WERI-Rb-1 (cell line): ENCODE measurements around the gene TRIM52.

ENCODE experiments used
- DNase-seq: peaks from one replicate; pipeline ENCODE4 v3.0.0-alpha.2; 2020
- H3K27ac ChIP-seq: fragments of 250-450 bp; sonication (Bioruptor Pico); 2 replicates; pipeline ENCODE4 v1.5.1; 2020; ENCODE audit warnings: mild to moderate bottlenecking, moderate library complexity
- H3K27me3 ChIP-seq: fragments of 250-450 bp; sonication (Bioruptor Pico); 2 replicates; pipeline ENCODE4 v1.5.1; 2021; ENCODE audit warnings: mild to moderate bottlenecking, low read depth, moderate library complexity; ENCODE audit not compliant: insufficient read depth, severe bottlenecking
- H3K36me3 ChIP-seq: fragments of 250-450 bp; sonication (Bioruptor Pico); 2 replicates; pipeline ENCODE4 v1.5.1; 2020; ENCODE audit warnings: mild to moderate bottlenecking, moderate library complexity
- H3K4me3 ChIP-seq: 2 replicates; pipeline ENCODE4 v1.5.1; 2011; ENCODE audit warnings: low read depth, mild to moderate bottlenecking, control low read depth, low read length
- H3K9me3 ChIP-seq: fragments of 250-450 bp; sonication (Bioruptor Pico); 2 replicates; pipeline ENCODE4 v1.5.1; 2021; ENCODE audit warnings: mild to moderate bottlenecking, moderate library complexity; ENCODE audit not compliant: severe bottlenecking
- TF ChIP-seq, protein P1 (sequence below): IDR thresholded peaks from 2 replicates; pipeline ENCODE4 v1.5.1; 2011; ENCODE audit warnings: low read depth, mild to moderate bottlenecking, control low read depth, inconsistent platforms, low read length

The TRIM52 gene

GRCh38 chr5:181239062-181239663, 21.8 kb downstream of the TRIM52 start:
- DNase-seq, result no peak
- peaks cover 83% of the 10 kb centered on the region for H3K36me3 ChIP-seq
- TF ChIP-seq, protein P1, sequence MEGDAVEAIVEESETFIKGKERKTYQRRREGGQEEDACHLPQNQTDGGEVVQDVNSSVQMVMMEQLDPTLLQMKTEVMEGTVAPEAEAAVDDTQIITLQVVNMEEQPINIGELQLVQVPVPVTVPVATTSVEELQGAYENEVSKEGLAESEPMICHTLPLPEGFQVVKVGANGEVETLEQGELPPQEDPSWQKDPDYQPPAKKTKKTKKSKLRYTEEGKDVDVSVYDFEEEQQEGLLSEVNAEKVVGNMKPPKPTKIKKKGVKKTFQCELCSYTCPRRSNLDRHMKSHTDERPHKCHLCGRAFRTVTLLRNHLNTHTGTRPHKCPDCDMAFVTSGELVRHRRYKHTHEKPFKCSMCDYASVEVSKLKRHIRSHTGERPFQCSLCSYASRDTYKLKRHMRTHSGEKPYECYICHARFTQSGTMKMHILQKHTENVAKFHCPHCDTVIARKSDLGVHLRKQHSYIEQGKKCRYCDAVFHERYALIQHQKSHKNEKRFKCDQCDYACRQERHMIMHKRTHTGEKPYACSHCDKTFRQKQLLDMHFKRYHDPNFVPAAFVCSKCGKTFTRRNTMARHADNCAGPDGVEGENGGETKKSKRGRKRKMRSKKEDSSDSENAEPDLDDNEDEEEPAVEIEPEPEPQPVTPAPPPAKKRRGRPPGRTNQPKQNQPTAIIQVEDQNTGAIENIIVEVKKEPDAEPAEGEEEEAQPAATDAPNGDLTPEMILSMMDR, result no peak
- no peak overlapping the region for H3K27ac ChIP-seq
- no peak overlapping the region for H3K4me3 ChIP-seq
- H3K9me3 ChIP-seq, result no peaks in the 10 kb centered on the region
- no peaks in the 10 kb centered on the region for H3K27me3 ChIP-seq

GRCh38 chr5:181237729-181238385, 23.1 kb downstream of the TRIM52 start:
- Histone ChIP-seq H3K9me3 (no peaks in the 10 kb centered on the region), H3K27ac (no peak overlapping the region), H3K36me3 (peaks cover 77% of the 10 kb centered on the region), H3K27me3 (no peaks in the 10 kb centered on the region), H3K4me3 (no peak overlapping the region)
- no peak for DNase-seq
- TF ChIP-seq, protein P1, result no peak

DNA sequence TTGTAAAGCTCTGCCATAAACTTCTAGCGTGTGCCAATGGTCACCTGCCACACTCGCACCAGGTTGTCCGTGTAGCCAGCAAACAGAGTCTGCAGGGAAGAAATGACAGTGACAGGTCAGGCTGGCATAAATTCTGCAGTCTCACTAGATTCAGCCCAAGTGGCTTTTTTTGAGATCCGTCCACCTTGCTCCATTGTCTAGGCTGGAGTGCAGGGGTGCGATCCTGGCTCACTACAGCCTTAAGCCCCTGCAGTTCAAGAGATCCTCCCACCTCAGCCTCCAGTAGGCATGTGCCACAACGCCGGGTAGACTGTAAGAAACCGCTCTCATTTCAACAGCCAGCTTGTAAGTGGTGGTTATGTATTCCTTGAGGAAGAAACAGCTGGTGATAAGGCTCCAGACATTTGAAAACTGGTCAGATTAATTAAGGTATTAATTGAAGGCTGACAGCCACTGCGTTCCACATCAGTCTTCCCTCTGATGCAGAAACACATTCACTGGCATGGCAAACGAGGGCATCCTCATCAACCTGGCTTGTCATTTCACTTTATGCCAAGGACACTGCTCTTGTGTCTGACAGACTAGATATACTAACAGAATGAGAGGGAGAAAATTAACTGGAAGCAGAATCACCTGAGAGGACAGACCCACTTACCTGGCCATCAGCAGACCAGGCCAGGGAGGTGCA, 23.8 kb downstream of the TRIM52 start:
- Histone ChIP-seq H3K9me3 (no peaks in the 10 kb centered on the region), H3K4me3 (no peak overlapping the region), H3K27ac (no peak overlapping the region), H3K36me3 (peaks cover 71% of the 10 kb centered on the region), H3K27me3 (no peaks in the 10 kb centered on the region)
- no peak for DNase-seq
- TF ChIP-seq, protein P1, result no peak

DNA sequence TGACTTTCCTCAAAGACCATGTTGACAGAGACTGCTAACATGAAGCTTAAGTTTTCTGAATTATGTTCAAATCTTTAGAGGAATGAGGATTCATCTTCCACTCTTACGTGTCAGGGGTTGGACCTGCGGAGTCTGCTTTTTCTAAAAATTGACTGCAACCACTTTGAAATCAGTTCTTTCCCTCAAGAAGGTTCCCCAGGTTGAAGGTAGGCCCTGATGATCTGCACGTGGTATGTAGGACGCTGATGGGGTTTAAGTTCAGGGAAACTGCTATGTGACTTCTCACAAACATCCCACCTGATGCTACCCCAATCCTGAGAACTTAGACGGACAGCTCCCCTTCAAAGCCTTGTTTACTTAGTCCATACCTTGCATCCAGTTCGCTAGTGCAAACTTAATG, 24.5 kb downstream of the TRIM52 start:
- Histone ChIP-seq H3K27ac (no peak overlapping the region), H3K36me3 (peaks cover 65% of the 10 kb centered on the region), H3K4me3 (no peak overlapping the region), H3K27me3 (no peaks in the 10 kb centered on the region), H3K9me3 (no peaks in the 10 kb centered on the region)
- TF ChIP-seq, protein P1, result no peak
- DNase-seq, result no peak

GRCh38 chr5:181235689-181236366, 25.1 kb downstream of the TRIM52 start:
- no peaks in the 10 kb centered on the region for H3K9me3 ChIP-seq
- no peak for DNase-seq
- TF ChIP-seq, protein P1, result no peak
- H3K27me3 ChIP-seq, result no peaks in the 10 kb centered on the region
- H3K36me3 ChIP-seq, result peaks cover 58% of the 10 kb centered on the region
- H3K27ac ChIP-seq, result no peak overlapping the region
- no peak overlapping the region for H3K4me3 ChIP-seq
